ENCODE data around the gene GFOD2.

GRCh38 chr16:67675999-67676398 lies 43.1 kb downstream of the GFOD2 start:
- no peak for TF ChIP-seq POLR2A (IDR thresholded peaks at IDR 0.05)
- TF ChIP-seq EP300 (IDR thresholded peaks at IDR 0.05): no peak
- TF ChIP-seq CTCF (IDR thresholded peaks at IDR 0.05): no peak
